ENCODE data around the gene LGR6.

LGR6 gene

DNA sequence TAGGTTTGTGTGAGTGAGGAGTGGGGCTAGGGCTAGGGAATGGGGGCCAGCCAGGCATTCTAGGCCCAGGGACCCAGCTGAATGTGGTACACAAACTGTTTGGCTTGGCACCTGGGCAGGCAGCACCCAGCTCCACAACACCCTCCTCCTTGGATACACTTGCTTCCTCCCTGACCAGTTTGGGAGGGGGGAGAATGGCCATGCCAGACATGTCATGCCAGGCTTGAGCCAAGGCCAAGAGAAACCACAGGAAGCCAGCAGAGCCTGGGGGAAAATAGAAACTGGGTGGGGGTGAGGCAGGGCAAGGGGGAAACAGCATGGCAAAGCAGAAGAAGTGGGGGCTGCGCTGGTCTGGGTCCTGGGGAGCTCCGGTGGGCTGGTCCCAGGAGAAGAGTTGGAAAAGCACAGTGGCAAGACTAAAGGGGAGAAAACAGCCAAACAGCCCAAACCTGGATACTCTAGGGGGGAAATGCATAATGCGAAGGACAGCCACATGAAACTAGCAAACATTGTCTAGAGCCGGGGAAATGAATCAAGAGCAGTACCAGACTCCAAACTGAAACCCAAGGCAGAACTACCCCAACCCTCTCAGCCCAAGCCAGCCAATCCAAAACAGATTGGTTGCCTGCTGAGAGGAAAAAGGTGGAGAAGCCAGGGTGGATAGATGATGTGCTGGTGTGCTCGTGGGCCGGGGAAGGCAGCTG is 47.9 kb downstream of the LGR6 start:
- TF ChIP-seq, protein P1, sequence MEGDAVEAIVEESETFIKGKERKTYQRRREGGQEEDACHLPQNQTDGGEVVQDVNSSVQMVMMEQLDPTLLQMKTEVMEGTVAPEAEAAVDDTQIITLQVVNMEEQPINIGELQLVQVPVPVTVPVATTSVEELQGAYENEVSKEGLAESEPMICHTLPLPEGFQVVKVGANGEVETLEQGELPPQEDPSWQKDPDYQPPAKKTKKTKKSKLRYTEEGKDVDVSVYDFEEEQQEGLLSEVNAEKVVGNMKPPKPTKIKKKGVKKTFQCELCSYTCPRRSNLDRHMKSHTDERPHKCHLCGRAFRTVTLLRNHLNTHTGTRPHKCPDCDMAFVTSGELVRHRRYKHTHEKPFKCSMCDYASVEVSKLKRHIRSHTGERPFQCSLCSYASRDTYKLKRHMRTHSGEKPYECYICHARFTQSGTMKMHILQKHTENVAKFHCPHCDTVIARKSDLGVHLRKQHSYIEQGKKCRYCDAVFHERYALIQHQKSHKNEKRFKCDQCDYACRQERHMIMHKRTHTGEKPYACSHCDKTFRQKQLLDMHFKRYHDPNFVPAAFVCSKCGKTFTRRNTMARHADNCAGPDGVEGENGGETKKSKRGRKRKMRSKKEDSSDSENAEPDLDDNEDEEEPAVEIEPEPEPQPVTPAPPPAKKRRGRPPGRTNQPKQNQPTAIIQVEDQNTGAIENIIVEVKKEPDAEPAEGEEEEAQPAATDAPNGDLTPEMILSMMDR (IDR thresholded peaks at IDR 0.05; ENCODE audit: low read length, missing control alignments), result no peak
- no peak overlapping the region for H3K4me3 ChIP-seq (replicated peaks; ENCODE audit: low read depth, low read length)

DNA sequence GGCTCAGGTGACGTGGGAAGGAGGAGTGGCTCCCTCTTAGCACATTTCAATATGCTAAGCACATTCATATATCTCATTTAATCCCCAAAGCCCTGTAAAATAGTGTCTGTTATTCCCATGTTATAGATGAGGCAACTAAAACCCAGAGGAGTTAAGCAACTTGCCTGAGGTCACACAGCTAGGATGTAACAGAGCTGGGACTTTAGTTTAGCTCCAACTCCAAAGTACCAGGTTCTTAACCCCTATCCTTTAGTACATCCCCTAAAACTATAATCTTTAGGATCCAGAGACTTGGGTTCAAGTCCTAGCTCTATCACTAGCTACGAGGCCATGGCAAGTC is 48.5 kb downstream of the LGR6 start:
- no peak overlapping the region for H3K4me3 ChIP-seq (replicated peaks; ENCODE audit: low read depth, low read length)
- TF ChIP-seq, protein P1 (IDR thresholded peaks at IDR 0.05; ENCODE audit: low read length, missing control alignments), result no peak
- DNase-seq (ENCODE audit: low read depth), result no peak

More for the DNA sequence above, 47.9 kb downstream of the LGR6 start:
- DNase-seq (ENCODE audit: low read depth), result no peak

DNA sequence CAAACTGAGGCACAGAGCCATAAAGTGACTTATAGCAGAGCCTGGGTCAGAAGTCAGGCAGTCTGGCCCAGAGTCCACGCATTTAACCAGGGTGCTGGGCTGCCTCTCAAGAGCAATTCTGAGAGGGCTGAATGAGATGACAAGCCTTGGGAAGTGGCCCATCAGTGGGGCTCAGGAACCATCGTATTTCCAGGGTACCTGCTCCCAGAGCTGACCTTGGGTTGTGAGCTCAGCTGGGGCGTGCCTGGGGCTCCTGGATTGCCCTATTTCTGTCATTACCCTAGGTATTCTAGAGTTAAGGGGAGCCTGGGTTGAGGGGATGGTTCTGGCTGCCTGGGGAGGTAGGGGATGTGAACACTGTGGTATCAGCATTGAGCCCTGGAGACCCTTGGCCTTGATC is 49.4 kb downstream of the LGR6 start:
- TF ChIP-seq, protein P1 (IDR thresholded peaks at IDR 0.05; ENCODE audit: low read length, missing control alignments), result no peak
- no peak for DNase-seq (ENCODE audit: low read depth)
- H3K4me3 ChIP-seq (replicated peaks; ENCODE audit: low read depth, low read length), result no peak overlapping the region

DNA sequence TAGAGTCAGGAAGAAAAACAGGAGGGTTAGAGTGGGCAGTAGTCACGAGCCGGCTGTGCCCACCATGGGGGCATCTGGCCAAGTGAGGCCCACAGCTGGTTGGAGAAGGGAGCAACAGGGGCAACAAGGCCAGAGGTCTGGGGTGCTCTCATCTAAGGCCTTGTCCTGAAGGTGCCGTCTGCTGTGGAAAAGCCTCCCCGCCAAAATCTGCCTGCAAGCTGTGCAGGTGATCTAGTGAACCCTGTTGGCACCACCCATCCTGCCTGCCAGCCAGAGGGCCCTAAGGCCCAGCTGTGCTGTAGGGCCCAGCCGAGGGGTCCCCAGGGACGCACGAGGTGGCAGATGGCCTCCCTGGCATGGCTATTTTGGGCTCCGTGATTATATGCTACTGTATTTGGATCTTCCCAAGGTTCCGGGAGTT is 51.3 kb downstream of the LGR6 start:
- no peak for DNase-seq (ENCODE audit: low read depth)
- TF ChIP-seq, protein P1 (IDR thresholded peaks at IDR 0.05; ENCODE audit: low read length, missing control alignments), result no peak
- H3K4me3 ChIP-seq (replicated peaks; ENCODE audit: low read depth, low read length), result no peak overlapping the region

DNA sequence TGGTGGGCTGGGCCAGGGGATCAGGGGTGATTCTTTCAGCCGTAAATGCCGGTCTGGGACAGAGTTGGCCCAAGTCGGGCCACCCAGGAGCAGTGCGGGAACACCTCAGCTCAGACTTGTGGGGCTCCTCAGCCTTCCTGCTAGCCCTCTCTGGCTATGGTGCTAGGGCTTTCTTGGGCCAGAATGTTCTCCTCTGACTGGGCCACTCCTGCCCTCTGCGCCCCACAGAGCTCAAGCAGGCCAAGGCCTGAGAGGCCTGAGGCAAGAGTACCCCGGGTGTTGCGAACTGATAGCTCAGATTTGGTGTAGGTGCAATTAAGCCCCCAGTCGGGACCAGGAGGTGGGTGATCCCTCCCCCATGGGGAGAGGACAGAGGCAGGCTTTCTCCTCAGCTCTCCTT is 51.8 kb downstream of the LGR6 start:
- TF ChIP-seq, protein P1 (IDR thresholded peaks at IDR 0.05; ENCODE audit: low read length, missing control alignments), result no peak
- no peak for DNase-seq (ENCODE audit: low read depth)
- no peak overlapping the region for H3K4me3 ChIP-seq (replicated peaks; ENCODE audit: low read depth, low read length)

DNA sequence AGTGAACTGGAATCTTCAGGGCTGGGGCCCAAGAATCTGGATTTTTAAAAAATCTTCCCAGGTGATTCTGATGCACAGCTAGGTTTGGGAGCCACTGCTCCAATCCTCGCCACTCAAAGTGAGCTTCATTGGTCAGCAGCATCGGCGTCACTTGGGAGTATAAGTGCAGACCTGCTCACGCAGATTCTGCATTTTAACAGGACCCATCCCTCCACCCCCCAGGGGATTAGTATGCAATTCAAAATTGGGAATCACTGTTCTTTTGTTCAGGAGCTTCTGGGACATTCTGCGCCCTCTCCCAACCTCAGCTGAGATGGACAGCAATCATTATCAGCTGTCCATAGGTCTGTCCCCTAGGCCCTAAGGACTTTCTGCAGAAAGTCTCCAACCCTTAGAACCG is 53.5 kb downstream of the LGR6 start:
- no peak for DNase-seq (ENCODE audit: low read depth)
- TF ChIP-seq, protein P1 (IDR thresholded peaks at IDR 0.05; ENCODE audit: low read length, missing control alignments), result no peak
- no peak overlapping the region for H3K4me3 ChIP-seq (replicated peaks; ENCODE audit: low read depth, low read length)
